ENCODE results near the gene UBTD2.

UBTD2 gene

DNA sequence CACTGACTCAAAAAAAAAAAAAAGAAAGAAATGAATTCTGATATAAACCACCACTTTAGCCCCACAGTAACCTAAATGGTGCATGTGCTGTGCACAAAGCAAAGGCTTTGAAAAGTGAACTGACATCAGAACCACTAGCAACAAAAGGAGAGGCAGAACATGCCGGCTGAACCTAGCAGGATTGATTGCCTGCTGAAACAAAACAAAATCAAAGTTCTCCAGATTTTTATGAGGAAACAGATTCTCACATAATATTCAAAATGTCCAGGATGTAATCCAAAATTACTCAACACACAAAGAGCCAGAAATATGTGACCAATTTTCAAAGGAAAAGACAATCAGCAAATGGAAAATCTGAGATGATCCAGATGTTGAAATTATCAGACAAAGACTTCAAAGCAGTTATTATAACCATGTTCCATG lies 37.9 kb downstream of the UBTD2 start:
- Histone ChIP-seq H3K36me3 (ENCODE audit: insufficient read depth, low read length) (no peaks in the 10 kb centered on the region), H3K9ac (ENCODE audit: low read depth, low read length) (no peak overlapping the region), H3K9me3 (ENCODE audit: control insufficient read depth, insufficient read depth, low read length) (no peaks in the 10 kb centered on the region), H3K4me1 (ENCODE audit: insufficient read depth, low read length) (no peaks in the 10 kb centered on the region)

DNA sequence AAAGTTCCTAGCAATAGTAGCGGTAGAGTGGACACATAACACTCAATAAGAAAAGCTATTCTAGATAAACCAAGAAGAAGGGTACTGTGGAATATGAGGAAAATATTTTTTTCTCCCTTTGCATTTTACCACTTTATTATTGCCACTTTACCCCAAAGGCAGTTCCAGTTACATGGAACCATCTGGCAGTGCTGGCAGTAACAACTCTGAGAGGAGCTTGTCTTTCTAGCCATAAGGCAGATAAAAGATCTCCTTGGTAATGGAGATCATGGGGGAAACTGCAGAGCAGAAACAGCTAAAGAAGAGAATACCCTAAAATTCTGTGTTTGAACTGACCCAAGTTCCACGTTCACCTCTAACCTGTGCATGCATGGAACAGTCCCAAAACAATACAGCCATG lies 38.5 kb downstream of the UBTD2 start:
- Histone ChIP-seq H3K9me3 (ENCODE audit: control insufficient read depth, insufficient read depth, low read length) (no peaks in the 10 kb centered on the region), H3K4me1 (ENCODE audit: insufficient read depth, low read length) (no peaks in the 10 kb centered on the region), H3K36me3 (ENCODE audit: insufficient read depth, low read length) (no peaks in the 10 kb centered on the region), H3K9ac (ENCODE audit: low read depth, low read length) (no peak overlapping the region)

DNA sequence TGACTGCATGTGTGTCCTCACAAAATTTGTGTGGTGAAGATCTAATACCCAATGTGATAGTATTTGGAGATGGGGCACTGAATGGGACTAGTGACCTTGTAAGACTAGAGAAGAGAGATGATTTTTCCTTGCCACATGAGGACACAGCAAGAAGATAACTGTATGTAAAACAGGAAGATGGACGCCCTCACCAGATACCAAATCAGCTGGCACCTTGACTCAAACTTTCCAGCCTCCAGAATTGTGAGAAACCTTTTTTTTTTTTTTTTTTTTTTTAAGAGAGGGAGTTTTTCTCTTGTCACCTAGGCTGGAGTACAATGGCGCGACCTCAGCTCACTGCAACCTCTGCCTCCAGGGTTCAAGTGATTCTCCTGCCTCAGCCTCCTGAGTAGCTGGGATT lies 40.3 kb downstream of the UBTD2 start:
- Histone ChIP-seq H3K36me3 (ENCODE audit: insufficient read depth, low read length) (no peaks in the 10 kb centered on the region), H3K4me1 (ENCODE audit: insufficient read depth, low read length) (peaks cover 5% of the 10 kb centered on the region; the same call in 1 of the 2 replicates), H3K9ac (ENCODE audit: low read depth, low read length) (no peak overlapping the region), H3K9me3 (ENCODE audit: control insufficient read depth, insufficient read depth, low read length) (no peaks in the 10 kb centered on the region)

DNA sequence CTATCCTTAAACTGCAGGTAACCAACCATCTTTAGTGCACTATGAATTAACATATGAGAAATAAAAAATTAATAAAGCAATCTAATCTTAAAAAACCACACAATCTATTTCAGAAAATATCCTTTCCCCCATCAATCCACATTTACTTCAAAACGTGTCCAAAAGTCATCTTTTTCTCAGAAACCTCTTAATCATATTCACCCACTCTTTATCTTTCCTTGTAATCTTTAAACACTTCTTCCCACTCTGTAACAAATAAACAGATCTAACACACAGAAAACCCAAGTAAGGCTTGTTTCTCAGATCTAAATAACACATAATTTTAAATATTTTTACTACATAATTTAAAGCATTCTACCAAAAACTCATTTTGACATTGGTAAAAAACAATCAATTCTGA lies 45.2 kb downstream of the UBTD2 start:
- Histone ChIP-seq H3K9ac (ENCODE audit: low read depth, low read length) (no peak overlapping the region), H3K9me3 (ENCODE audit: control insufficient read depth, insufficient read depth, low read length) (no peaks in the 10 kb centered on the region), H3K36me3 (ENCODE audit: insufficient read depth, low read length) (peaks cover 5% of the 10 kb centered on the region; the same call in 1 of the 2 replicates), H3K4me1 (ENCODE audit: insufficient read depth, low read length) (peaks cover 23% of the 10 kb centered on the region)

DNA sequence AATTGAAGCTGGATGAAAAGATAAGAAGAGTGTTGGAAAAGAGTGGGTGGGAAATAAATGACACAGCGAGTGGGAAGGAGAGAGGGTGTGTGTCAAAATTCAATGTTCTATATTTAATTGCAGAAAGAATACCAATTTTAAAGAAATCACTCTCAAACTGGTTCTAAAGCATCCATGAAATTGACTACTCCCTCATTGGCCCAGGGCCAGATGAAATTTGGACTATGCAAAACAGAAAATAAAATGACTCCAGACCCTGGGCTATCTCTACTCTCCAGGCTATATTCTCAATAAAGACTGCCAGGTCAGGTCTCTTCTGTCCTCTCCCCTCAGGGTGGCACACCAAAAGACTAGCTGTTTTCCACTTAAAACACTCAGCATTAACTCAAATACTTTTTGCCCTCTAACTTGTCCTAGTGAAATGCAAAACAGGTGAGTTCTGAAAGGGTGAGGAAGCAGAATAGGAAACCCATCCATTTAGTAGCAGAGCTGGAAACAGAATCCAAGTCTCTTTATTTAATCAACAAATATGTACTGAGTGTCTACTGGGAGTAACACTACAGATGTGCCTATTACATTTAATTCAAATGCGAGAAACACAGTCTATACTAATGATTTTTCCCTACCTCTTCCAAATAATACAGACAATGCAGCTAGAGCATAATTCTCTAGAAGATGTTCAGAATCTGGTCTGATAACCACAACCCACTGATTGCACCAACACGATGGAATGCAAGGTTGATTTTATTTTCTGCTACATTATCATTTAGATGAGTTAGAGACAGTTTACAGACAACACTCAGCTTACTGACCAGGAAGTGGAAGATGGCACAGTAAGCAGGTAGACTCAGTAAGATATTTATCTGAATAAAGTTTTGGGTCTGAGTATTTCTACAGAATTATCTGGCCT lies 47.5 kb downstream of the UBTD2 start:
- Histone ChIP-seq H3K9me3 (ENCODE audit: control insufficient read depth, insufficient read depth, low read length) (no peaks in the 10 kb centered on the region), H3K36me3 (ENCODE audit: insufficient read depth, low read length) (peaks cover 6% of the 10 kb centered on the region; the same call in 1 of the 2 replicates), H3K9ac (ENCODE audit: low read depth, low read length) (no peak overlapping the region), H3K4me1 (ENCODE audit: insufficient read depth, low read length) (peaks cover 23% of the 10 kb centered on the region)

DNA sequence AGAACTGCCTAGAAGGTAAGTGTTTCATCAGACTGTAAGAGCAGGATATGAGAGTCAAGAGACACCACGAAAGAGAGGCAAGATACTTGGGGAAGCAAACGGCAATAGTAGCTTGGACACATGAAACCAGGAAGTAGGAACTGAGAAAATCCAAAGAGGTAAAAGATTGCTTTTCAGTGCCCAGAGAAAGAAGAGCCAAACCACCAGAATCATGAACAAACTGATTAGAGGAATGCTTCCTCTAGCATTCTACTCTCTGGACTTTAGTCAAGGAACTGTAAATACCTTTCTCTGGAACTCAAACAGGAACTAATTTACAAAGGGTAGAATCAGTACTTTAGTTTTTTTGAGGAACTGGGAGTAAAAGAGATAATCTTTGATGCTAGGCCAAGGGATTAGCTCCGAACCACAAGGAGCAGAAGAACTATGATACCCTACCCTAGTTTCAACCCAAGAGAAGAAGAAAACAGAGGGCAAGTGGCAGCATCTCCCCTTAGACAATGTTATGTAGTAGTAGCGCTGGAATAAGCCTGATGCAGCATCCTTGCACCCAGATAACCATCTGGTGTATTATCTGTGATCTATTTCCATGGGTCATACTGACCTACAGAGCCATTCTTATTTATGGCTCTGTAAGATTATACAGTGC lies 48.3 kb downstream of the UBTD2 start:
- Histone ChIP-seq H3K9me3 (ENCODE audit: control insufficient read depth, insufficient read depth, low read length) (no peaks in the 10 kb centered on the region), H3K36me3 (ENCODE audit: insufficient read depth, low read length) (peaks cover 6% of the 10 kb centered on the region), H3K9ac (ENCODE audit: low read depth, low read length) (no peak overlapping the region), H3K4me1 (ENCODE audit: insufficient read depth, low read length) (peaks cover 23% of the 10 kb centered on the region)

DNA sequence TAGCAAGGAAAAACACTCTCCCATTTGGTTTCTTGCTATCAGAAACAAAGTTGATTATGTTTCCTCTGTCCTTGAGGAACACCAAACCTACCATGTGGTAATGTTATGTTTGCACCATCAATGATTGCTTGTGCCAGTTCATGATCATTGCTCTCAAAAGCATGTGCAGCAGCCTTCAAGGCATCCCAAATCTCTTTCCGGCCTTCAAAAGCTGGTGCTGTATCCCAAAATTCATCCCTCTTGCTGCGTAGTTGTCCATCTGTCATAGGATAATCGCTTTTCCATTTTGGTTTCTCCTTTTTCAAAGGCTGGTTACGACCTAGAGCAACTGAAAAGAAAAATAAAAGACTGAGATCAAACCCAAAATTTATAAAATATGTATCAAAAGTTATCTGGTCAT lies 49.5 kb downstream of the UBTD2 start:
- no peaks in the 10 kb centered on the region for H3K9me3 ChIP-seq (ENCODE audit: control insufficient read depth, insufficient read depth, low read length)
- peaks cover 6% of the 10 kb centered on the region for H3K36me3 ChIP-seq (ENCODE audit: insufficient read depth, low read length)
- H3K4me1 ChIP-seq (ENCODE audit: insufficient read depth, low read length), result peaks cover 23% of the 10 kb centered on the region
- no peak overlapping the region for H3K9ac ChIP-seq (ENCODE audit: low read depth, low read length)

DNA sequence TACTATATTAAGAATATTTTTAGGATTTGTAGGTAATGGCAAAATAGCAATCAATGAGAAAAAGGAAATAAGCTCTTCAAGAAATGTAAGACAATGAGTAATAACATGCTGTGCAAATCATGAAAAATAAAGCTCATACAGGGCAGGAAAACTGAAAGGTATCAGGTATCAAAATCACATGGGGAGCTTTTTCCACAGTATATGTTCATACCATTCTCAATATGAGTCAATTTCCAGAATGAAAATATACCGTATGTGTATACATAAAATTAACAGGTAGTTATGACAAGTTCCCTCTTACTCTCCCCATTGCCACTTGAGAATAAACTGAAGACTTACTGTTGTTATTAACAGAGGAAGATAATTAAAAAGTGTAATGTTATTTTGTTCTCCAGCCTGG lies 53.7 kb downstream of the UBTD2 start:
- H3K36me3 ChIP-seq (ENCODE audit: insufficient read depth, low read length), result peaks cover 8% of the 10 kb centered on the region
- no peak overlapping the region for H3K9ac ChIP-seq (ENCODE audit: low read depth, low read length)
- H3K4me1 ChIP-seq (ENCODE audit: insufficient read depth, low read length), result no peaks in the 10 kb centered on the region
- H3K9me3 ChIP-seq (ENCODE audit: control insufficient read depth, insufficient read depth, low read length), result no peaks in the 10 kb centered on the region

DNA sequence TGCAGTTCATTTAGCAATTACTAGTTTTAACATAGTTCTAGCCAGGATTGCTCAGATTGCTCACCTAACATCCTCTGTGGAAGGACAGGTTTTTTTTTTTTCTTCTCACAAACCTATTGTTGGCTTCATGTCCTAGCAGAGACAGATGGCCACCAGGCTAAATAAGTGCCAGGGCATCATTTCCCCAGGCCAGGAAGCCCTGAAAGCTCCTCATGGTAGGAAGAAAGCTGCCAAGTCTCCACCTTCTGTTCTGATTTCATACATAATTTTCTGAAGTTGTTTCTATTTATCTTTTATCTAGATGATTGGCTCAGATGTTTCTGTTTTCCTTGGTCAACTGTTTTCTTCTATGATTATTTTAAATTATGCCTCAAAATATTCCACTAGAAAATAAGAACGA lies 58.6 kb downstream of the UBTD2 start:
- Histone ChIP-seq H3K9me3 (ENCODE audit: control insufficient read depth, insufficient read depth, low read length) (no peaks in the 10 kb centered on the region), H3K4me1 (ENCODE audit: insufficient read depth, low read length) (no peaks in the 10 kb centered on the region), H3K9ac (ENCODE audit: low read depth, low read length) (no peak overlapping the region), H3K36me3 (ENCODE audit: insufficient read depth, low read length) (peaks cover 4% of the 10 kb centered on the region; the same call in 1 of the 2 replicates)

DNA sequence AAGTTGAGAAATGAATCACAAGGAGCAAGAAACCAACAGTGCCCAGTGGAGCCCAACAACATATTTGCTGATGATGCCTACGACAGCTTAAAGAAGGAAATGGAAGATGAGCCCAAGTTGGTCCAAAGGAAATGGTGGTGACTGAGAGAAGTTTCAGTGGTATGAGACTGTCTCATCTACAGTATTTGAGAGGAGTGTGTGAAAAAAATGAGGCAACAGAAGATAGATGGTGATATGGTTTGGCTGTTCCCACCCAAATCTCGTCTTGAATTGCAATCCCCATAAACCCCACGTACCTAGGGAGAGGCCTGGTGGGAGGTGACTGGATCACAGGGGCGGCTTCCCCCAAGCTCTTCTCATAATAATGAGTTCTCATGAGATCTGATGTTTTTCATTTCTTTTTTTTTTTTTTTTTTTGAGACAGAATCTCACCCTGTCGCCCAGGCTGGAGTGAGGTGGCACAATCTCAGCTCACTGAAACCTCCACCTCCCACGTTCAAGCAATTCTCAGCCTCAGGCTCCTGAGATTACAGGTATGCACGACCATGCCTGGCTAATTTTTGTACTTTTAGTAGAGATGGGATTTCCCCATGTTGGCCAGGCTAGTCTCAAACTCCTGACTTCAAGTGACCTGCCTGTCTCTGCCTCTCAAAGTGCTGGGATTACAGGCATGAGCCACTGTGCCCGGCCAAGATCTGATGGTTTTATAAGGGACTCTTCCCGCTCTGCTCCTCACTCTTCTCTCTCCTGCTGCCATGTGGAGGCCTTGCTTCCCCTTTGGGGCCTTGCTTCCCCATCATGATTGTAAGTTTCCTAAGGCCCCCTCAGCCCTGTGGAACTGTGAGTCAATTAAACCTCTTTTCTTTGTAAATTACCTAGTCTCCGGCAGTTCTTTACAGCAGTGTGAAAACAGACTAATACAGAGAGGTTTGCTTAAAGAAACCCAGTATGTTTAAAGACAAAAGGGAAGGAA lies 59.4 kb downstream of the UBTD2 start:
- no peak overlapping the region for H3K9ac ChIP-seq (ENCODE audit: low read depth, low read length)
- H3K36me3 ChIP-seq (ENCODE audit: insufficient read depth, low read length), result peaks cover 4% of the 10 kb centered on the region; the same call in 1 of the 2 replicates
- no peaks in the 10 kb centered on the region for H3K4me1 ChIP-seq (ENCODE audit: insufficient read depth, low read length)
- H3K9me3 ChIP-seq (ENCODE audit: control insufficient read depth, insufficient read depth, low read length), result no peaks in the 10 kb centered on the region

DNA sequence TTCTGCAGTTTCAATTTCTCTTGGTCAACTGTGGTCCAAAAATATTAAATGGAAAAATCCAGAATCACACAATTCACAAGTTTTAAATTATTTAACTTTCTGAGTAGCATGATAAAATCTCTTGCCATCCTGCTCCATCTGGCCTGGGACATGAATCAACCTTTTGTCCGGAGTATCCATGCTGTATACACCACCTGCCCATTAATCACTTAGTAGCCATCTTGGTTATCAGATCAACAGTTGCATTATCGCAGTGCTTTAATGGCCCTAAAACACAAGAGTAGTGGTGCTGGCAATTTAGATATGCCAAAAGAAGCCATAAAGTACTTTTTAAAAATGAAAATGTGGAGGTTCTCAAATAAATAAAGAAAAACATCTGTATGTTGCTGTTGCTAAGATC lies 64.3 kb downstream of the UBTD2 start:
- no peak overlapping the region for H3K9ac ChIP-seq (ENCODE audit: low read depth, low read length)
- peaks cover 4% of the 10 kb centered on the region; the same call in 1 of the 2 replicates for H3K36me3 ChIP-seq (ENCODE audit: insufficient read depth, low read length)
- no peaks in the 10 kb centered on the region for H3K4me1 ChIP-seq (ENCODE audit: insufficient read depth, low read length)
- no peaks in the 10 kb centered on the region; the same call in 1 of the 2 replicates for H3K9me3 ChIP-seq (ENCODE audit: control insufficient read depth, insufficient read depth, low read length)

DNA sequence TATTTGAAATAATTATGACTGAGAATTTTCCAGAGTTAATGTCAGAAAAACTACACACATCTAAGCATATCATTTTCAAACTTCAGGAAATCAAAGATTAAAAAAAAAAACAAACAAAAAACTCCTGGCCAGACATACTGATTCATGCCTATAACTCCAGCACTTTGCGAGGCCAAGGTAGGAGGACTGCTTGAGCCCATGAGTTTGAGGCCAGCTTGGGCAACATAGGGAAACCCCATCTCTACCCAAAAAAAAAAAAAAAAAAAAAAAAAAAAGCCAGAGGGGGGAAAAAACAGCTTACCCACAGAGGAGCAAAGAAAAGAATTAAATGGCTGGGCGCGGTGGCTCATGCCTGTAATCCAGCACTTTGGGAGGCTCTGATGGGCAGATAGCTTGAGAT lies 67.2 kb downstream of the UBTD2 start:
- H3K9ac ChIP-seq (ENCODE audit: low read depth, low read length), result no peak overlapping the region
- H3K36me3 ChIP-seq (ENCODE audit: insufficient read depth, low read length), result peaks cover 11% of the 10 kb centered on the region

DNA sequence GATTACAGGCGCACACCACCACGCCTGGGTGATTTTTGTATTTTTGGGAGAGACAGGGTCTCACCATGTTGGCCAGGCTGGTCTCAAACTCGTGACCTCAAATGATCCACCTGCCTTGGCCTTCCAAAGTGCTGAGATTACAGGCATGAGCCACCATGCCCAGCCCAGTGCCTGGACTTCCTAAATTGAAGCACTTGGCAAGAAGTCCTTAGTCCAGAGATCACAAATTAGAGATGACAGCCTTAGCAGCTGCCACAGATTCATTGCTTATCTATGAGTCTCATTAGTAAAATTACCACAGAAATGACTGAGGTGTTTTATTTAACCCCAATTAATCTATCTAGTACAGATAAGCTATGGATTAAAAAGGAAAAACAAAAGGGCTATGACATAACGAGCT lies 70.4 kb downstream of the UBTD2 start:
- Histone ChIP-seq H3K9me3 (ENCODE audit: control insufficient read depth, insufficient read depth, low read length) (no peaks in the 10 kb centered on the region; the same call in 1 of the 2 replicates), H3K36me3 (ENCODE audit: insufficient read depth, low read length) (peaks cover 13% of the 10 kb centered on the region)

More for the DNA sequence above, 67.2 kb downstream of the UBTD2 start:
- Histone ChIP-seq H3K9me3 (ENCODE audit: control insufficient read depth, insufficient read depth, low read length) (no peaks in the 10 kb centered on the region; the same call in 1 of the 2 replicates), H3K4me1 (ENCODE audit: insufficient read depth, low read length) (no peaks in the 10 kb centered on the region)

DNA sequence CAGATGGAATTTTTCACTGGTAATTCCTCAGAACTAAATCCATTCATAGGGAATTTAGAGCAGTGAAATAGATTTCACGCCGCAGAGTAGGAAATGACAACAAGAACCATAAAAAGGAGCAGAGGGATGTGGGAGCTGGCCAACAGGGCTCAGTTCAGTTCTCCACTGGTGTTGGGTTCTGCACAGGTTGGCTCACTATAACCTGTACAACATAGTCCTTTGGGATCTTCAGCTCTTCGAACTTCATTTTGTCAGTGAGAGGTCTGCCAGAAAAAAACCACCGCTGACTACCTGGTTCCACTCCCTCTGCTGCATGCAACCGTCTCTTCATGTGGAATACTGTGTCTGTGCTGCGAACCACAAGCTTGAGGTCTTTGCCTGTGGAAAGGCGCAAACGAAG lies 71.9 kb downstream of the UBTD2 start:
- H3K36me3 ChIP-seq (ENCODE audit: insufficient read depth, low read length), result peaks cover 13% of the 10 kb centered on the region
- no peaks in the 10 kb centered on the region; the same call in 1 of the 2 replicates for H3K9me3 ChIP-seq (ENCODE audit: control insufficient read depth, insufficient read depth, low read length)
- no peaks in the 10 kb centered on the region for H3K4me1 ChIP-seq (ENCODE audit: insufficient read depth, low read length)
- H3K9ac ChIP-seq (ENCODE audit: low read depth, low read length), result no peak overlapping the region

More for the DNA sequence above, 70.4 kb downstream of the UBTD2 start:
- H3K9ac ChIP-seq (ENCODE audit: low read depth, low read length), result no peak overlapping the region
- no peaks in the 10 kb centered on the region for H3K4me1 ChIP-seq (ENCODE audit: insufficient read depth, low read length)

Data from ES-I3 (cell line).